Measurements from ENCODE around the gene CADPS2. TPM values are rescaled to one million over a fixed set of nuclear protein-coding genes. Genes with fewer than 3 reads are reported as not detected.

Gene CADPS2
- total RNA-seq, 1 donor from 2014 or later = 27.8 TPM

GRCh38 chr7:122632238-122632637, 254.0 kb downstream of the CADPS2 start:
- Mint-ChIP-seq H3K27ac (ENCODE audit: unreplicated experiment) (no peak overlapping the region), H3K4me1 (ENCODE audit: unreplicated experiment) (peaks cover 13% of the 10 kb centered on the region), H3K27me3 (ENCODE audit: unreplicated experiment) (no peaks in the 10 kb centered on the region), H3K9me3 (ENCODE audit: unreplicated experiment) (no peaks in the 10 kb centered on the region), H3K4me3 (ENCODE audit: unreplicated experiment) (no peak overlapping the region), H3K36me3 (ENCODE audit: low read depth, unreplicated experiment) (no peaks in the 10 kb centered on the region)
- no peak for DNase-seq (ENCODE audit: low spot score)
- TF ChIP-seq CTCF (IDR thresholded peaks at IDR 0.05; ENCODE audit: unreplicated experiment) = no peak

GRCh38 chr7:122629412-122629953, 256.8 kb downstream of the CADPS2 start:
- Mint-ChIP-seq H3K27me3 (ENCODE audit: unreplicated experiment) (no peaks in the 10 kb centered on the region), H3K9me3 (ENCODE audit: unreplicated experiment) (peaks cover under 1% of the 10 kb centered on the region), H3K27ac (ENCODE audit: unreplicated experiment) (no peak overlapping the region), H3K4me1 (ENCODE audit: unreplicated experiment) (peaks cover 25% of the 10 kb centered on the region), H3K36me3 (ENCODE audit: low read depth, unreplicated experiment) (no peaks in the 10 kb centered on the region), H3K4me3 (ENCODE audit: unreplicated experiment) (no peak overlapping the region)
- TF ChIP-seq CTCF (IDR thresholded peaks at IDR 0.05; ENCODE audit: unreplicated experiment) = no peak
- DNase-seq (ENCODE audit: low spot score) = no peak

- Mint-ChIP-seq H3K4me3 (ENCODE audit: unreplicated experiment) (no peak overlapping the region), H3K36me3 (ENCODE audit: low read depth, unreplicated experiment) (no peaks in the 10 kb centered on the region), H3K27ac (ENCODE audit: unreplicated experiment) (no peak overlapping the region), H3K9me3 (ENCODE audit: unreplicated experiment) (peaks cover 3% of the 10 kb centered on the region), H3K4me1 (ENCODE audit: unreplicated experiment) (peaks cover 25% of the 10 kb centered on the region), H3K27me3 (ENCODE audit: unreplicated experiment) (no peaks in the 10 kb centered on the region)
- DNase-seq (ENCODE audit: low spot score) = no peak
- no peak for TF ChIP-seq CTCF (IDR thresholded peaks at IDR 0.05; ENCODE audit: unreplicated experiment)
Measured at GRCh38 chr7:122628651-122629411, 257.4 kb downstream of the CADPS2 start.

- Mint-ChIP-seq H3K9me3 (ENCODE audit: unreplicated experiment) (peaks cover 3% of the 10 kb centered on the region), H3K4me3 (ENCODE audit: unreplicated experiment) (no peak overlapping the region), H3K4me1 (ENCODE audit: unreplicated experiment) (peaks cover 25% of the 10 kb centered on the region), H3K27ac (ENCODE audit: unreplicated experiment) (no peak overlapping the region), H3K27me3 (ENCODE audit: unreplicated experiment) (no peaks in the 10 kb centered on the region), H3K36me3 (ENCODE audit: low read depth, unreplicated experiment) (no peaks in the 10 kb centered on the region)
- no peak for DNase-seq (ENCODE audit: low spot score)
- TF ChIP-seq CTCF (IDR thresholded peaks at IDR 0.05; ENCODE audit: unreplicated experiment) = no peak
Measured at GRCh38 chr7:122626785-122627184, 259.5 kb downstream of the CADPS2 start.

- H3K4me3 Mint-ChIP-seq (ENCODE audit: unreplicated experiment) = no peak overlapping the region
- no peak for DNase-seq (ENCODE audit: low spot score)
- peaks cover 3% of the 10 kb centered on the region for H3K9me3 Mint-ChIP-seq (ENCODE audit: unreplicated experiment)
- no peaks in the 10 kb centered on the region for H3K36me3 Mint-ChIP-seq (ENCODE audit: low read depth, unreplicated experiment)
- TF ChIP-seq CTCF (IDR thresholded peaks at IDR 0.05; ENCODE audit: unreplicated experiment) = no peak
- H3K27ac Mint-ChIP-seq (ENCODE audit: unreplicated experiment) = no peak overlapping the region
- no peaks in the 10 kb centered on the region for H3K27me3 Mint-ChIP-seq (ENCODE audit: unreplicated experiment)
- peaks cover 14% of the 10 kb centered on the region for H3K4me1 Mint-ChIP-seq (ENCODE audit: unreplicated experiment)
Measured at GRCh38 chr7:122622682-122623081, 263.6 kb downstream of the CADPS2 start.
